NCI-H69 (cell line): Measurements from ENCODE around the gene ZNF593OS.
A peak's percentile ranks its signal among the peaks of the same experiment; 100 is the strongest.

Experiments used
- DNase-seq: peaks from one replicate; lab custom pipeline; 2025; lab: John Stamatoyannopoulos, UW

The ZNF593OS gene

GRCh38 chr1:26158908-26159742 lies 12.5 kb downstream of the ZNF593OS start, which contains the start of gene FAM110D:
Gene FAM110D, plus strand, starts transcription at chr1:26159079. Its CDS starts 2,213 bp downstream, at chr1:26161292.
- DNase-seq = no peak

GRCh38 chr1:26158271-26158907 lies 13.2 kb downstream of the ZNF593OS start:
- DNase-seq = no peak

GRCh38 chr1:26156285-26157038 lies 15.2 kb downstream of the ZNF593OS start:
- DNase-seq = peak; percentile 68

DNA sequence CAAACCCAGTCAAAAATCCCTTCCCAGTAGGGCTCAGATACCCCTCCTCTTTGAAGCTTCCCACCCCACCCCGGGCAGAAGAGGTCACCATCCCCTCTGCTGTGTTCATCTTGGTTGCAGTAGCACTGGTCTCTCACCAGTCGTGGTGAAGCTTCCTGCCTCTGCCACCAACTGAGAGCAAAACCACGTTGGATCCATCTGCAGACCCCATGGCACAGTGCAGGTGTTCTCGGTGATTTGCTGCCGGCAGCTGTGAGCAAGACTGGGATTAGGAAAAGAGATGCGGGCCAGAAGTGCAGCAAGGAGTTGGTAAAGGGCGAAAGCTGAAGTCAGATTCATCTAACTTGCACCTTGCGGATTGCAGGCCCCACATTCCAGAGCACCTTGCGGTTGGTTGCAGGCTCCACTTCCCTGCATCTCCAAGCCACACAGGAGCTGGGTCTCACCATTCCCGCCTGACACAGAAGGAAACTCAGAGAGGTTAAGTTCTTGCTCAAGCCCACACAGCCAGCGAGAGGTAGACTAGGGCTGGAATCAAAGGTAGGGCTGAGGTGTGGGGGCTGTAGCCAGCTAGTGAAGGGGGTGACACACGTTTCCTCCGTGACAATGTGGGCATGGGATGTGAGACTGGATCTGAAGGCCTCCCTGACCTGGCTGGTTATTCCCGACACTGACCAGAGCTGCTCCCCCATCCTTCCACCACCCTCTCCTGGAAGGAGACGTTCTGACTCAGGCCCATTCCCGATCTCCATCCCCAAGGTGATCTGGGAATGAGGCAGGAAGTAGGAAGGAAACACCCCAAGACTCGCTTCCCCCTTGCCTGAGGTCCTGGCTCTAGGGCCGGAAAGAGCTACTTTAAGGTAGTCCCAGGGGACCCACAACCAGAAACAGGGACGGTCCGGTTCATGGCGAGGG lies 16.0 kb downstream of the ZNF593OS start:
- no peak for DNase-seq

- no peak for DNase-seq
Observed at GRCh38 chr1:26154750-26155149, 16.9 kb downstream of the ZNF593OS start.

- no peak for DNase-seq
Observed at GRCh38 chr1:26153966-26154532, 17.6 kb downstream of the ZNF593OS start.

DNA sequence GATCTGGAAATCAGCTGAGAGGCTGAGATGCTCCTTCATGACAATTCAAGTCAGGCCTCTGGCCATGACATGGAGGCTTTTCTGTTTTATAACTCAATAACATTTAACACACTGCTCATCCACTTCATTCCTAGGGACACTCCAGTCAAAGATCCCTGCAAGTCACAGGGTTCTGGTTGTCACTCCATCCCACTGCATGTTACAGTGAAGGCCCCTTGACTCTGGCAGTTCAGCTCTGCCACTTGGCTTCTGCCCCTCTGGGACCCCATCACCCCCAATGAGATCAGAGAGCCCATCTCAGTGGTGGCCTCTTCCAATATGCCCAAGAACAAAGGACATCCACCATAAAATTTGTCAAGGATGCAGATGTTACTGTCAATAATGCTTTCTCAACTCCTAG lies 22.7 kb downstream of the ZNF593OS start:
- no peak for DNase-seq

- no peak for DNase-seq
Observed at GRCh38 chr1:26145960-26146294, 25.7 kb downstream of the ZNF593OS start.

DNA sequence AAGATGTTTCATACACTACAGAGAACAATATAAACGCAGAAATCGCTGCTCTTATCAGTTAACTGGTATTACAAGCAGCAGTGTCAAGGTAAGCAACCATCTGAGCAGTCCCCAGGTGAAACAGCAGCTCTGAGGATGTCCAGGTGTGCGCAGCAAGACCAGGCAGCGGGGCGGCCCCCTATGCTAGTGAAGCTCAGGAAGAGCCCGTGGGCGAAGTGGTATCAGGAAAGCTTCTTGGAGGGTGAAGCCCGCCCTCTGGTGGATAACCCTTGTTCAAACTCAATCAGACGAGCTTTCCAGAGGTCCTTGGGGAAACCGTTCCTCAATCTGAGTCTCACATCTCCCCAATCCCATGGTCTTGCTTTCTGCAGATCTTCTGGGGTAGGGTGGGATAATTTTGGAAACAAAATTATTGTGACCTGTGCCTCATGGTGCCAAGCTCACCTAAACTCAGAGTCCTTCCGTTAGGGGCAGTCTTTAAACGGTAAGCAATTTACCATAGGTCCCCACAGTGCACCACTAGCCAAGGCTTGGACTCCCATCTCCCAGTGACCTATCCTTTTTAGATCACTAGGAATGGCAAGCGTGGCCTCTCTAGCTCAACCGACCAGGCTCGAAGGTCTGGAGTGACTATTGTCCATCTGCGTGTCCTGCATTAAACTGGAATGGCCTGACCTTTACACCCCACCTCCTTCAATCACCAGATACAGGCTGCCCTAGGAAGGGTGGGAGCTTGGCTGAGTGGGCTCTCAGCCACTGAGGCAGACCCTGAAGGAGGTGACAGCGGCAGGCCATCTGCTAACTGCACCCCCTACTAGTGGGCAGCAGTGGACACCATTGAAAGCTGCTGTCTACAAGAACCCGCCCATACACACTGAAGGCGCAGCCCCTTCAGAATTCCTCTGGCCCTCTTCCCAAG lies 26.3 kb downstream of the ZNF593OS start:
- peak; percentile 91 for DNase-seq

GRCh38 chr1:26142159-26142558 lies 29.5 kb downstream of the ZNF593OS start:
- no peak for DNase-seq

DNA sequence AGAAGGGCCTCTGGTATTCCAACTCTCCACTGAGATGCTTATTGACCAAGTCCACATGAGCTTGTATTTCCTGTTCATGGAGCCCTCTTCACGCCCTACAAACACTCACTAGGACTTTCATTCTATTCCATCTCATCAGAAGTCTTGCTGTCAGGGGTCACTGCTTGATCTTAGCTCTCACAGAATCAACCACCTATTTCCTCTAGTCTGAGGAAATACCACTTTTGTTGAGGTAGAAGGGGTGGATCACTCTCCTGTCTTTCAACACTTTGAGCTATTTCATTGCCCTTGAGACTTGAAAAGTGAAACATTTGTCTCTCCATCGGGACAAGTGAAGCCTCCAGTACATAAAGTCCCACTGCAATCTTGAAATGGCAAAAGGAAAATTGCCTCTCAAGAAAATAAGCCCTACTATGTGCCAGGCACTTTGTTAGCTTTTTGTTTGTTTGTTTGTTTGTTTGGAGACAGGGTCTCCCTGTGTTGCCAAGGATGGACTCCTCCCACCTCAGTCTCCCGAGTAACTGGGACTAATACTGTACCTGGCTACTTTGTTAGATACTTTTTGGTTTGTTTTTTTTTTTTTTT lies 32.6 kb downstream of the ZNF593OS start:
- DNase-seq = no peak

DNA sequence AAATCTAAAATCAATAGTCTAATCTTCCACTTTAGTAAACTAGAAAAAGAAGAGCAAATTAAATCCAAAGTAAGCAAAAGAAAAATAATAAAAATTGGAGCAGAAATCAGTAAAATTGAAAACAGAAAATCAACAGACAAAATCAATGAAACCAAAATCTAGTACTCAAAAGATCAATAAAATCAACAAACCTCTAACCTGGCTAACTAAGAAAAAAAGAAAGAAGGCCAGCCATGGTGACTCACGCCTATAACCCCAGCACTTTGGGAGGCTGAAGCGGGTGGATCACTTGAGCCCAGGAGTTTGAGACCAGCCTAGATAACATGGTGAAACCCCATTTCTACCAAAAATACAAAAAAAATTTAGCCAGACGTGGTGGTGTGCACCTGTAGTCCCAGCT lies 37.2 kb downstream of the ZNF593OS start:
- no peak for DNase-seq

DNA sequence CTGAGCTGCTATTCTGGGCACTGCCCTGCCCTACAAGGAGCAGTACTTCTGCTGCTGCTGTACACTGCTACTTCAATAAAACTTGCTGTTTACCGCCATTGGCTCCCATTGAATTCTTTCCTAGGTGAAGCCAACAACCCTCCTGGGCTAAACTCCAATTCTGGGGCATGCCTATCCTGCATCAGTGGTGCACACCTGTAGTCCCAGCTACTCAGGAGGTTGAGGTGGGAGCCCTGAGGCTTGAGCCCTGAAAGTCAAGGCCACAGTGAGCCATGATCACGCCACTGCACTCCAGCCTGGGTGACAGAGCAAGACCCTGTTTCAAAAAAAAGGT lies 38.8 kb downstream of the ZNF593OS start:
- no peak for DNase-seq

DNA sequence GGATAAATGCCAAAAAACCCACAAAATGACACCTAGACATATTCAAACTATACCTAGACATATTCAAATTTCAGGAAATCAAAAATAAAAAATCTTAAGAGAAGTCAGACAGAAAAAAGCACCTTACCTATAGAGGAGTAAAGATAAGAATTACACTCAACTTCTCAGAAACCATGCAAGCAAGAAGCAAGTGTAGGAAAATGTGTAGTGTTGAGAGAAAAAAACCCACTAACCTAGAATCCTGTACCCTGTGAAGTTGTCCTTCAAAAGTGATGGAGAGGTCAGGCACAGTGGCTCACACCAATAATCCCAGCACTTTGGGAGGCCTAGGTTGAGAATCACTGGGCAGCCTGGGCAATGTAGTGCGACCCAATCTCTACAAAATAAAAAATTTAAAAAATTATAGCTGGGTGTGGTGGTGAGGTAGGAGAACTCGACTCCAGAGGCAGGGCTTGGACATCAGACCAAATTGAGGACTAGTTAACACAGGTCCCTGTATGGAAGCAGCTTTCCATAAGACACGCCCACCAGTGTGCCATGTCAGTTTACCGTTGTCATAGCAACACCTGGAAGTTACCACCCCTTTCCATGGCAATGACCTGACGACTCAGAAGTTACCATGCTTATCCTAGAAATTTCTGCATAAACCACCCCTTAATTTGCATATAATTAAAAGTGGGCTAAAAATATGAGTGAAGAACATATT lies 39.4 kb downstream of the ZNF593OS start:
- DNase-seq = no peak

DNA sequence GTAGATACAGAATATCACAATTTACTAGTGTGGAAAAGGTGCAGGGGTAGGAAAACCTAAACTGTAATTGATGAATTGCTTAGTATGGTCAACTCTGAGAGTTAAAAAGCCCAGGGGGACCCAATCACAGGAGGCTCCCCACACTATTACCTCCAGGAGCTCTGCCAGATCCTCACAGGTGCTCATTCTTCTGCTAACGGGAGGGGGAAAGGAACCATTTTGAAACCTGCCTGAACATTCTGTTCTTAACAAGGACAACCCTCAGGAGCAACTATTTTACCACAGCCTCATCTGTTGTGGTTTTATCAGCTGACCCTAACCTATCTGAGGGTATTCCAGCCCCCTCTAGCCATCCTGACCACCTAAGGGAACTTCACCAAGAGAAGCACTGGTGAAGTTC lies 40.9 kb downstream of the ZNF593OS start:
- DNase-seq = no peak

DNA sequence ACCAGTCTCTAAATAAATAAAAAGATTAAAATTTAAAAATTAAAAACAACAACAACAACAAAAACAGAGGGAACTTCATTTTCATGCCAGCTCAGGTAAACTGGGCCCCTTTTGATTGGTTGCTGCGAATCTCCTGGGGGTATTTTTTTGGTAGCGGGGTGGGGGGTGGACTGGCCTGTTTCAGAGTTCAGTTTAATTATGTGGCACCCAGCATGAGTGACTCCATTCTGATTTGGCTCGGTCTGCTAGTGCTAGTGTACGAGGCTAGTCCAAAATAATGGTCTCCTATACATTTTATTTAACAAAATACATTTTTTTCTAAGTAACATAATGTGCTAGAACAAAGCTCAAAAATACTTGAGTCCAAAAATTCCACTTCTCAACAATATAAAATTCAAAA lies 41.9 kb downstream of the ZNF593OS start:
- no peak for DNase-seq

DNA sequence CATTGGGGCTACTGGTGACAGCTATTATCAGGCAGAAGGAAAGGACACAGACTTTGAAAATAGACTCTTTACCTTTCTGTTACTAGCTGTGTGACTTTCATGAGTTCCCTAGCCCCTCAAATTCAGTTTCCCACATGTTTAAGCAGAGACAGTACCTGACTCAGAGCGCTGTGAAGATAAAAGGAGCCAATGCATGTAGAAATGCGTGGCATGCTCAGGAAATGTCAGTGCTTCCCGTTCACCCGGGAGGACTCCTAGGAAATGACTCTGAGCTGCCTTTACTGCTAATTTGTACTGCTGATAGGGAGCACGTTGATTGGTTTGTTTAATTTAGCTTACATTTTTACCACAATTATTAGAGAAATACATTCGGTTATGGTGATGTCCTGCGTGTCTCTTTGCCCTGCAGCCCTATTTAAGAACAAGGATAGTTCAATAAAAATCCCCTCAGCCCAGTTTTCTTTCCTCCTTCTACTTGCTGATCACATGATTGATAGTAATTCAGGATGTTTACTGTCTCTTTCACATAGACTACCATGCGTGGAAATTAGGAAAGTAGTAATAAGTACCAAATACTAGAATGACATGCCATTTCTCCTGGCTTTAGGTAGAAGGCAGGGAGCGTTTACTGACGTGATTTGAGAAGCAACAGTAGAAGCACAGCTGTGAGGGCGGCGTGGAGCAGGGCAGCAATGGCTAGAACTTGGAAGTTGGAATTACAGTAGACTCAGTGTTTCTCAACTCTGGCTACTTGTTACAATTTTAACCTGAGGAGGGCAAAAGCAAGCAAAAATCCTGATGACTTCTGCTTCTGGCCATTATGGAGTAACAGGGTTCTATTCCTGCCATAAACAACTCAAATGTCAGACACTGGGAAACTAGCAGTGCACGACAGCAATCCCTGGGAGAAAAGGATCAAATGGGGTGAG lies 44.1 kb downstream of the ZNF593OS start:
- no peak for DNase-seq

DNA sequence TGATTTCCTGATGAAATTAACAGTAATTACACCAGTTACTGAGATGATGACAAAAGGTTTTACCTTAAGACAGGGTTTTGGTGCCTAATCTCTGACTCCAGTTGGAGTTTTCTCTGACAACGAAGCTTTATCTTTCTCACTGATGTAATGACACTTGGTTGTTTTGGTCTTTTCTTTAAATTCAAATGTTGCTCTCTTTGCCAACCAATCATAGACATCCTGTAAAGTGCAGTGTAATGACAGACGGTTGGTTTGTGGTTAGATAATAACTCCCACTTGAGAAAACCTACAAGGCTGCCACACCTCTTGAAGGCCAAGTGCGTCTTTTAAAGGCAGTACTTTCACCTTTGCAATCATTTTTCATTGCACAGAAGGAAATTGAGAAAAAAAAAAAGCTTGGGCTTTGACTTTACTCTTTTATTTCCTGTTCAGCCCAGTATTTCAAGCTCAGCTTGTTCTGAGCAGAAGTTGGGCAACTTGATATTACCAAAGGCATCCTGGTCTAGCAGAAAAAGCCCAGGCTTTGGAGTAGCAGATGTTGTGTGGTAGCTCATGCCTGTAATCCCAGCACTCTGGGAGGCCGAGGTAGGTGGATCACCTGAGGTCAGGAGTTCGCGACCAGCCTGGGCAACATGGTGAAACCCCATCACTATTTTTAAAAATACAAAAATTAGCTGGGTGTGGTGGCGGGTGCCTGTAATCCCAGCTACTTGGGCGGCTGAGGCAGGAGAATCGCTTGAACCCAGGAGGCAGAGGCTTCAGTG lies 45.1 kb downstream of the ZNF593OS start:
- no peak for DNase-seq
